BLaER1 (cell line): Measurements from ENCODE around the gene KRT39.

Source experiments
- H3K27ac ChIP-seq: shearing (Covaris generic); formaldehyde crosslinking; 2 replicates; pipeline ENCODE4 v1.8.1; 2022
- H3K27me3 ChIP-seq: shearing (Covaris generic); formaldehyde crosslinking; 2 replicates; pipeline ENCODE4 v1.8.1; 2022
- H3K36me3 ChIP-seq: shearing (Covaris generic); formaldehyde crosslinking; 2 replicates; pipeline ENCODE4 v1.8.1; 2022
- H3K4me1 ChIP-seq: shearing (Covaris generic); formaldehyde crosslinking; 2 replicates; pipeline ENCODE4 v1.8.1; 2022
- H3K4me2 ChIP-seq: shearing (Covaris generic); formaldehyde crosslinking; 2 replicates; pipeline ENCODE4 v1.8.1; 2022
- H3K4me3 ChIP-seq: shearing (Covaris generic); formaldehyde crosslinking; 2 replicates; pipeline ENCODE4 v1.8.1; 2022
- H3K9ac ChIP-seq: shearing (Covaris generic); formaldehyde crosslinking; 2 replicates; pipeline ENCODE4 v1.8.1; 2022
- H3K9me3 ChIP-seq: shearing (Covaris generic); formaldehyde crosslinking; 2 replicates; pipeline ENCODE4 v1.8.1; 2022
- H4K20me1 ChIP-seq: shearing (Covaris generic); formaldehyde crosslinking; 2 replicates; pipeline ENCODE4 v1.8.1; 2022
- Cebpa-rat ChIP-seq: shearing (Covaris generic); IDR thresholded peaks from 2 replicates; pipeline ENCODE4 v1.8.1; 2022

The KRT39 gene

GRCh38 chr17:40966848-40967247, at the start of gene KRT39:
Gene KRT39 (minus strand): TSS chr17:40966948. CDS start chr17:40966856, 92 bp downstream.
- Histone ChIP-seq H3K27ac (no peak within 1 kb of the TSS), H3K4me2 (no peak within 1 kb of the TSS), H3K9ac (no peak within 1 kb of the TSS), H3K4me1 (no peaks in the 10 kb centered on the region), H3K27me3 (no peaks in the 10 kb centered on the region), H3K4me3 (no peak within 1 kb of the TSS), H4K20me1 (no peaks in the 10 kb centered on the region), H3K9me3 (no peaks in the 10 kb centered on the region), H3K36me3 (no peaks in the 10 kb centered on the region)
- TF ChIP-seq Cebpa-rat: no peak

- Histone ChIP-seq H3K4me3 (no peak overlapping the region), H3K9ac (no peak overlapping the region), H3K9me3 (no peaks in the 10 kb centered on the region), H4K20me1 (no peaks in the 10 kb centered on the region), H3K27ac (no peak overlapping the region), H3K4me2 (no peak overlapping the region), H3K27me3 (no peaks in the 10 kb centered on the region), H3K4me1 (no peaks in the 10 kb centered on the region), H3K36me3 (no peaks in the 10 kb centered on the region)
- TF ChIP-seq Cebpa-rat: no peak
Measured at GRCh38 chr17:41015454-41015853, 48.7 kb upstream of the KRT39 start.

DNA sequence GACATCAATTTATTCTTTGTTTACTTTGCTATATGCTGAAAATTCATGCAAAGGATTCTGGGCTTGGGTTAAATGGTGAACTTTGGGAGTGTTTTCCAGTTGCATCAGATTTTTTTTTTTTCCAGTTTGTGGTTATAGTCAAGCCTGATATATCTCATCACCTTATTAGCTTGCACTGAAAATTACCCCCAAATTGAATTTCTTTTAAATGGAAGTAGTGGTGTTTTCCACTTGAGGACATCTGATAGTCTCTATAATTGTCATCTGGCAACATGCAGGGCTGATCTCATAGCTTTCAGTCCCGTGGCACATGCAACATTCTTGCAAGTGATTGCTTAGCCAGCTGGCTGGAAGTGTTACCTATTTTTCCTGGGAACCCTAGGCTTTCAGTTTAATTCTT, 46.9 kb upstream of the KRT39 start:
- no peak for TF ChIP-seq Cebpa-rat
- Histone ChIP-seq H3K4me2 (no peak overlapping the region), H3K27me3 (no peaks in the 10 kb centered on the region), H3K4me1 (no peaks in the 10 kb centered on the region), H3K36me3 (no peaks in the 10 kb centered on the region), H3K4me3 (no peak overlapping the region), H3K9ac (no peak overlapping the region), H4K20me1 (no peaks in the 10 kb centered on the region), H3K27ac (no peak overlapping the region), H3K9me3 (no peaks in the 10 kb centered on the region)

DNA sequence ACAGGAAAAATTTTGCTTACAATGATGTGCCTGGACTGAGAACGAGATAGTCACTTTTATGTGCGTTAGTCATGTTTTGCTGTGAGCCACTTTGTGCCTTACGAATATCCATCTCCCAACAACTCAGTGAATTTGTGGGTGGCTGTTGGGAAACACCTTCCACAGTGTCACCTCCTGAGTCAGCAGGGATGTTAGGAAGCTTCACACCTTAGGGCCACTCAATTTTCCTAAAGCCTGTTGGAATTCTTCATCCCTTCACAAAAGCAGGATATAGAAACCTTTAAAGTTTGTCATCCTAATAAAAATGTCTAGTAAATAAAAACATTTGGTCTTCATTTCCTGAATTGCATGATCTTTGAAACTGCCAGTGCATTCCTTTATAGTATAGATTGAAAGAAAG, 46.4 kb upstream of the KRT39 start:
- no peak overlapping the region for H3K4me2 ChIP-seq
- TF ChIP-seq Cebpa-rat: no peak
- no peak overlapping the region for H3K4me3 ChIP-seq
- H3K36me3 ChIP-seq: no peaks in the 10 kb centered on the region
- H3K27me3 ChIP-seq: no peaks in the 10 kb centered on the region
- H3K27ac ChIP-seq: no peak overlapping the region
- no peaks in the 10 kb centered on the region for H4K20me1 ChIP-seq
- no peaks in the 10 kb centered on the region for H3K9me3 ChIP-seq
- H3K4me1 ChIP-seq: no peaks in the 10 kb centered on the region
- no peak overlapping the region for H3K9ac ChIP-seq

GRCh38 chr17:41012326-41013120, 45.8 kb upstream of the KRT39 start:
- H3K27ac ChIP-seq: no peak overlapping the region
- no peaks in the 10 kb centered on the region for H4K20me1 ChIP-seq
- H3K9ac ChIP-seq: no peak overlapping the region
- no peaks in the 10 kb centered on the region for H3K9me3 ChIP-seq
- no peaks in the 10 kb centered on the region for H3K27me3 ChIP-seq
- H3K4me1 ChIP-seq: no peaks in the 10 kb centered on the region
- H3K36me3 ChIP-seq: no peaks in the 10 kb centered on the region
- H3K4me3 ChIP-seq: no peak overlapping the region
- no peak for TF ChIP-seq Cebpa-rat
- no peak overlapping the region for H3K4me2 ChIP-seq

GRCh38 chr17:41010441-41010840, 43.7 kb upstream of the KRT39 start:
- no peaks in the 10 kb centered on the region for H3K9me3 ChIP-seq
- no peak overlapping the region for H3K4me2 ChIP-seq
- no peaks in the 10 kb centered on the region for H3K36me3 ChIP-seq
- H3K4me1 ChIP-seq: no peaks in the 10 kb centered on the region
- no peak overlapping the region for H3K4me3 ChIP-seq
- H3K27ac ChIP-seq: no peak overlapping the region
- H3K27me3 ChIP-seq: no peaks in the 10 kb centered on the region
- no peak for TF ChIP-seq Cebpa-rat
- H3K9ac ChIP-seq: no peak overlapping the region
- no peaks in the 10 kb centered on the region for H4K20me1 ChIP-seq

- Histone ChIP-seq H3K36me3 (no peaks in the 10 kb centered on the region), H3K27ac (no peak overlapping the region), H3K27me3 (no peaks in the 10 kb centered on the region), H4K20me1 (no peaks in the 10 kb centered on the region), H3K9ac (no peak overlapping the region), H3K4me3 (no peak overlapping the region), H3K4me1 (no peaks in the 10 kb centered on the region), H3K4me2 (no peak overlapping the region), H3K9me3 (no peaks in the 10 kb centered on the region)
- TF ChIP-seq Cebpa-rat: no peak
Measured at GRCh38 chr17:41009936-41010335, 43.2 kb upstream of the KRT39 start.

DNA sequence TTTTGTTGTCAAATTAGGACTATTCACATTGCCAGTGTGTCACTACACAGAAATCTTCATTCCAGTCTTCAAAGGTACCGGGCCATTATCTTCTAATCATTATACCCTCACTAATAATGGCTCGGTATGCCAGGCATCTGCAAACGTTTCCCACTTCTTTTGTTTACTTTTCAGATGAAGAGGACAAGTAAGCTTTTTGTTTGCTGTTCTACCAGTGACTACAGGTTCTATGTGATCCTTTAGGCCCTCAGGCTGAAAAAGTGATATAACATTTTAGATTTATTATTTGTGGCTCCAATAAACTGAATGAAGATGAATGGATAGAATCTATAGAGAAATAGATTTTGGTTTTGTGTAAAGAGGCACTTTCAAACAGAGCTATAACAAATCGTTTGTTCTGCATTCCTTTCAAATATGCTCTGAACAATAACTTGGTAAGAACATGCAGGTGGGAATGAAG, 42.6 kb upstream of the KRT39 start:
- no peaks in the 10 kb centered on the region for H3K36me3 ChIP-seq
- no peak overlapping the region for H3K27ac ChIP-seq

DNA sequence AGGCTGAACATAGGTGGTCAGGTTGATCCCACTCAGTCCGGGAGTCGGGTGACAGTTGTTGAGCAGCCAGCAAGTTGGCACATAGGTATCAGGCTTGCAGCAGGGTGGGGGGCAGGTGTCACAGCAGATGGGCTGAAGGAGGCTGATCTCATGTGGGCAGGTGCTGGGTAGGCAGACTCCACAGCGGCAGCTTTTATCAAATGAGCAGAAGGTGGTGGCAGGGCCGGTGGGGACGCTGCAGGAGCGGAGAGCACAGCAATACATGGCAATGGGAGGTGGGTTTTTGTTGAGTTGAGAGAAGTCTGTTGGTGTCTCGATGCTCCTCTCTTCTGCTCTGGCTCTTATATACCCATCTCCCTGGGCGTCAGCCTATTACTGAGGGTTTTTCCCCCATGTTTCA, 42.1 kb upstream of the KRT39 start, which contains the start of gene KRTAP3-1:
KRTAP3-1 (minus strand) TSS at position 318 of the 400 bp plus-strand sequence; CDS start at position 264, 54 bp downstream.
- H3K9ac ChIP-seq: no peak within 1 kb of the TSS
- no peaks in the 10 kb centered on the region for H4K20me1 ChIP-seq
- no peak within 1 kb of the TSS for H3K4me3 ChIP-seq
- H3K4me1 ChIP-seq: no peaks in the 10 kb centered on the region
- no peak within 1 kb of the TSS for H3K4me2 ChIP-seq
- no peaks in the 10 kb centered on the region for H3K27me3 ChIP-seq
- no peak within 1 kb of the TSS for H3K27ac ChIP-seq
- no peaks in the 10 kb centered on the region for H3K9me3 ChIP-seq
- no peaks in the 10 kb centered on the region for H3K36me3 ChIP-seq
- no peak for TF ChIP-seq Cebpa-rat

More for the DNA sequence above, 42.6 kb upstream of the KRT39 start:
- no peaks in the 10 kb centered on the region for H3K4me1 ChIP-seq
- no peak for TF ChIP-seq Cebpa-rat
- H3K9ac ChIP-seq: no peak overlapping the region
- H3K4me3 ChIP-seq: no peak overlapping the region
- no peak overlapping the region for H3K4me2 ChIP-seq
- H3K27me3 ChIP-seq: no peaks in the 10 kb centered on the region
- no peaks in the 10 kb centered on the region for H3K9me3 ChIP-seq
- H4K20me1 ChIP-seq: no peaks in the 10 kb centered on the region

DNA sequence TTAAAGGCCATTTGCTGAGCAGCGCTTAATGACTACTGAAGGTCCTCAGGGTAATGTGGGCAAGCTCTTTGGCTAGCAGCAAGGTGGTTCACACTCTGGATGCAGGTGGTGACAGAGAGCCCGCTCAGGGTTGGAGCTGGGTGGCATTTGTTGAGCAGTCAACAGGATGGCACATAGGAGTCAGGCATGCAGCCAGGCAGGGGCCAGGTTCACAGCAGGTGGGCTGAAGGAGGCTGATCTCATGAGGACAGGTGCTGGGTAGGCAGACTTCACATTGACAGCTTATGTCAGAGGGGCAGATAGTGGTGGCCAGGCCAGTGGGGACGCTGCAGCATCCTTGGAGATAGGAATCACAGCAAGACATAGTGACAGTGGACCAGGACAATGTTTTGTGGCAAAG, 37.6 kb upstream of the KRT39 start:
- Histone ChIP-seq H3K4me3 (no peak overlapping the region), H3K9ac (no peak overlapping the region), H3K4me2 (no peak overlapping the region), H3K27ac (no peak overlapping the region), H4K20me1 (no peaks in the 10 kb centered on the region), H3K36me3 (no peaks in the 10 kb centered on the region), H3K9me3 (no peaks in the 10 kb centered on the region), H3K27me3 (no peaks in the 10 kb centered on the region), H3K4me1 (no peaks in the 10 kb centered on the region)
- TF ChIP-seq Cebpa-rat: no peak
